HG02938 (cell line): ENCODE measurements around the gene KCTD6.

Experiments used
- ATAC-seq: cut with Tn5 transposase; IDR thresholded peaks from one replicate; pipeline ENCODE4 v1.9.1; 2021; ENCODE audit warnings: mild to moderate bottlenecking, moderate library complexity; ENCODE audit not compliant: unreplicated experiment

KCTD6 gene

DNA sequence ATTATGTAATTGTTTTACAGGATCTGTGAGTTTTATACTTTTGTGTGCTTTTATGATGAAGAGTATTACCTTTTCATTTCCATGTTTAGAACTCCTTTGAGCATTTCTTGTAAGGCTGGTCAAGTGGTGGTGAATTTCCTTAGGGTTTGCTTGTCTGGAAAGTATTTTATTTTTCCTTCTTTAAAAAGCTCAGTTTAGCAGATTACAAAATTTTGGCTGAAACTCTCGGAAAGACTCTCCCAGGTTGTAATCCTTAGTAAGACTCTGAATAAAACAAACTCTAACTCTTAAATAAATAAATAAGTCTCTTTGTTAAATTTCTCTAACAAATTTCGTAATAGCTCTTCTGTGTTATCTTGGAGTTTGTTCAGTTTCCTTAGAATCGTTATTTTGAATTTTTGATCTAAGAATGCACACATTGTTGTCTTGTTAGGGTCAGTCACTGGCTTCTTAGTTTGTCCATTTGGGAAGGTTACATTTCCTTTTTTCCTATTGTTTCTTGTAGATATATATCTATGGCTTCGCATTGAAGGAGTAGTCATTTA, 59.8 kb downstream of the KCTD6 start:
- no peak for ATAC-seq
